NCI-H1048 (cell line): ENCODE measurements around the gene ERBB4.

Experiments used
- DNase-seq: peaks from one replicate; lab custom pipeline; 2025; lab: John Stamatoyannopoulos, UW

ERBB4 gene

GRCh38 chr2:212364112-212364985 is 174.3 kb downstream of the ERBB4 start:
- no peak for DNase-seq

GRCh38 chr2:212361174-212361756 is 177.3 kb downstream of the ERBB4 start:
- peak; percentile 48 for DNase-seq

DNA sequence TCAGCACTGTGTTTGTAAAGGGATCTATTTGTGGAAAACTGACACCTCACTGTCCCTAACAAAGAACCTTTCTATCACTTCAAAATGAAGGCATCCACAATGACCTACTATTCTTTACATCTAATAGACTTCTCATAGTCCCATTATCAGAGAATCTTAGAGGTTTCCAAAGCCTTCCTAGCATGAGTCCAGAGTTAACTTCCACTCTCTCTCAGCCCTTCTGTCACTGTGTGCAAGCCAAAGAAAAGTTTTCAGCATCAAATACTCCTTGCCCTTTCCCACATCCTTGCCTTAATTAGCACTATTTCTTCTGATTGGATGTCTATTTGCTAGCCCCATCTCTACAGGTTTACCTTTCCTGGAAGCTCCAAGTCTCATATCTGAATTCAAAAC is 178.5 kb downstream of the ERBB4 start:
- DNase-seq = no peak

DNA sequence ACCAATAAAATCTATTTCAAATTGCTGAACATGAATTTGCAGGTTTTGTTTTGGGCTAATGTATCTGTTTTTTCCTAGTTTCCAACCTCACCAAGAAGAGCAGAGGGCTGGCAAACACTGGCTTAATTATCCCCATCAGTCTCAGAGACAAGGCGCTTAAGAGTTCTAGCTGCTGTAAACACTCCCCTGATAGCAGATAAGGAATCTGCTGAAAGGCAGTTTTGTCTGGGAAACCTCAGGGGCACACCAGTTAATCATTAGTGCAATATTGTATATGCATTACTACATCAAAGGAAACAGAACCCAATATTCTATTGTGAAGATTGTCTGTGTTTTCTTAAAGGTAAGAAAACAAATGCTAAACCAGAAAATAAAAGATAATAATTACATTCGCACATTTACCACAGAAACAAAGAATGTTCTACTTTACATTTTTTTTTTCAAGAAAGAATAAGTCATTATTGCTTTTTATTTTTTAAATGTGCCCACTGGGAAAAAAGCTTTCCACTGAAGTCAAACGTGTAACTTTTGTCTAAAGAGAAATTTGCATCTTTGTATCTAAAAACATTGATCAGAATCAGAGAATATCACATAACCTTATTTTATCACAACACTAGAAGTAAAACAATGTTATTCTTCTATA is 179.1 kb downstream of the ERBB4 start:
- DNase-seq = no peak

DNA sequence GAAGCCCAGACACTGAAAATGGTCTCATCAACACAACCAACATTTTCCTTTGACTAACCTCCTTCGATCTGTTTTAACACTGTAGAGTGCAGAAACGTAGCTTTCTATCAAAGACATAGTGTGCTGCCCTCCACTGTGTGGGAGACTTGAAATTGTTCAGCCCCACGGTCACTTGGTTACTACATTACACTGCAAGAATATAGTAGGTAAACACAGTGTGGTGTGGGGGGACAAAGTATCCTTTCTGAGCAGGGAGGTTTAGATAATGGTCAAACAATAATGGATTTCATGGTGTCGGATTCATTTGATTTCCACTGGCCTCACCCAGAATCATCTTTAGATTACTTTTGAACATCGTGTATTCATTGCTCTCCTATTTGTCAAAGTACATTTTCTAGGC is 181.0 kb downstream of the ERBB4 start:
- DNase-seq = no peak

- no peak for DNase-seq
These were observed 184.2 kb downstream of the ERBB4 start for GRCh38 chr2:212354382-212354781.

GRCh38 chr2:212348501-212348900 is 190.1 kb downstream of the ERBB4 start:
- no peak for DNase-seq

DNA sequence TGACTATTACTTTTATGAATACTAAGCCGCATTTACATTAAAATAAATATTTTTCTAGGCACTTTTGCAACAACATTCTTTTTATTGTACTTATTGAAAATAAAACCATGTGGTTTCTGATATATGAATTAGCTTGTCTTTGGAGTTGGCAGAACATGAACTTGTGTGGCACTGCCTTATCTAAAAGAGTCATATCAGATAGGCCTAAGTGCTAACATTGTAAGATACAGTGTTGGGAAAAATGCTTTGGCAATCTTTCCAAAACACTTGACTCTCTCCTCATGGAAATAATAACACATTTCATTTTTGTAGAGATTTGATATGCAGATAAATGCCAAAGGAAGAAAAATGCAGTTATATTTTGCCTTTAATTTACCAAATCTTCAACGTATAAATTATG is 191.7 kb downstream of the ERBB4 start:
- no peak for DNase-seq

DNA sequence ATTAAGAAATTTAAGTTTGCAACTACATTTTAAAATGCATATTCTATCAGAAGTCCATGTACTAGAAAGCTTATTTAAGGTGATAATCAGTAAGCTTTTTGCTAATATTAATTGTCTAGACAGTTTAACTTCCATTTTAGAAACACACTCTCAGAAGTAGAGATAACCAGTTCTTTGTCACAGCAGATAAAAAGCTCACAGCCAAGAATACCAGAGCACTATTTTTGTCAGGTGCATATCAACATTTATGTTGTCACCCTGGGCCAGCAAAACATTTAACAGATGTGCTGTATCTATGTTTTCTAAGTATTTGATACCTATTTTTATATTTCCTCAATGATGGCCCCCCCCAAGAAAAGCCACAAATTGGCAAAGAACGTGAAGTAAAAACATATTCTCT is 192.6 kb downstream of the ERBB4 start:
- no peak for DNase-seq

GRCh38 chr2:212344131-212344530 is 194.5 kb downstream of the ERBB4 start:
- no peak for DNase-seq

- no peak for DNase-seq
These were observed 195.4 kb downstream of the ERBB4 start for GRCh38 chr2:212343167-212343566.

GRCh38 chr2:212337486-212338343 is 200.9 kb downstream of the ERBB4 start:
- no peak for DNase-seq

- no peak for DNase-seq
These were observed 201.6 kb downstream of the ERBB4 start for GRCh38 chr2:212337036-212337435.

DNA sequence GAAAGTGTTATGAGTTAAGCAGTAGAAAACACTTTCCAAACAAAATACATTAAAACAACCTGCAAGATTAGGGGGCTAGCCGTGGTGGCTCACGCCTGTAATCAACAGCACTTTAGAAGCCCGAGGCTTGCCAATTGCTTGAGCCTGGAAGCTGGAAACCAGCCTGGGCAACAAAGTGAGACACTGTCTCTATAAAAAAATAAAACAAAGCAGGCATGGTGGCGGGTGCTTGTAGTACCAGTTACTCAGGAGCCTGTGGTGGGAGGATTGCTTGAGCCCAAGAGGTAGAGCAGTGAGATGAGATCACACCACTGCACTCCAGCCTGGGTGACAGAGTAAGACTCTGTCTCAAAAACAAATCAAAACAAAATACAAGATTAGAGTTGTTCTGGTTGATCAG is 208.3 kb downstream of the ERBB4 start:
- DNase-seq = no peak

- DNase-seq = no peak
These were observed 209.7 kb downstream of the ERBB4 start for GRCh38 chr2:212328712-212329496.

DNA sequence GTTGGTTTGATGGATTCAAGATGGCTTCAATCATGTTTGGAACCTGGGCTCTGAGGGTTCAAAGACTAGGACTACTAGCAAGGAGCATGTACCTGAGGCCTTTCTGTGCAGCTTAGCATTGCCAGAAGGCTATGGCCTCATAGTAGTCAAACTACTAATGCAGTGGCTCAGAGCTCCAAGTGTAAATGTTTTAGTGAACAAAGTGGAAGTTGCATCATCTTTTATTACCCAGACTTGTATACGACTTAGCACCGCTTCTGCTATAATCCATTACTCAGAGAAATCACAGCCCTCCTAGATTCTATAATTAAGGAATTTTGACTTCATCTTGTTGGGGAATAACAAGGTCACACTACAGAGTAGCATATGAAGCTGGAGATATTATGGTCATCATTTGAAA is 210.5 kb downstream of the ERBB4 start:
- DNase-seq = no peak

- no peak for DNase-seq
These were observed 211.3 kb downstream of the ERBB4 start for GRCh38 chr2:212327171-212327809.

GRCh38 chr2:212318636-212319035 is 220.0 kb downstream of the ERBB4 start:
- no peak for DNase-seq

GRCh38 chr2:212314680-212315079 is 223.9 kb downstream of the ERBB4 start:
- DNase-seq = no peak

DNA sequence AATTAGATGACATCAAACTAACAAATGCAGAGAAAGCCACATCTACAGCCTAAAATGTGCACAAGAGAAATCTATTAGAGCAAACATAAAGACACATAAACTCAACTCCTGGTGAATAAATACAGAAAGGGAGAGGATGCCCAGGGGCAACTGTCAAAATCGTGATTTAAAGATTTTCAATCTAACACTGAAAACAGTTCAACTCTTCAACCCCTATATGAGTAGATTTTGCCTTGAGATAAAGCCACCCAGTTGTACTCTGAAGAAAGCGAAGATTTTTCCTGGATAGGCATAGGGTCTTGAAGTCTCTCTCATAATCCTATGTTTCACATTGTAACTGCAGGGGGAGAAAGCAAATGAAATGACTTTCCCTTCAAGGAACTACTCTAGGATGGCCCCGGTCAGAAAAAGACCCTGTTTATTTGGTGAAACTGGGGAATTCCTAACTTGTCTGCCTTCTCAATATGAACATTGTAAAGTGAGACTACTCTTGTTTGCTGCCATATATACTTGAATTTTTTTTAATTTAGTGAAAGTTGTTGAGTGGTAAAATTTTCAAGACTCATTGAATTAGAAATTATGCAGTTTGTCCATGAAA is 226.7 kb downstream of the ERBB4 start:
- DNase-seq = no peak

GRCh38 chr2:212299943-212300342 is 238.7 kb downstream of the ERBB4 start:
- no peak for DNase-seq
